ENCODE results near the gene NCKAP1. TPM values are rescaled to one million over a fixed set of nuclear protein-coding genes. Genes with fewer than 3 reads are reported as not detected.
A peak's percentile ranks its signal among the peaks of the same experiment; 100 is the strongest.

Gene NCKAP1
- polyA plus RNA-seq, 1 of the 3 experiments (the other 2 are of a cell fraction): 64.0 TPM

DNA sequence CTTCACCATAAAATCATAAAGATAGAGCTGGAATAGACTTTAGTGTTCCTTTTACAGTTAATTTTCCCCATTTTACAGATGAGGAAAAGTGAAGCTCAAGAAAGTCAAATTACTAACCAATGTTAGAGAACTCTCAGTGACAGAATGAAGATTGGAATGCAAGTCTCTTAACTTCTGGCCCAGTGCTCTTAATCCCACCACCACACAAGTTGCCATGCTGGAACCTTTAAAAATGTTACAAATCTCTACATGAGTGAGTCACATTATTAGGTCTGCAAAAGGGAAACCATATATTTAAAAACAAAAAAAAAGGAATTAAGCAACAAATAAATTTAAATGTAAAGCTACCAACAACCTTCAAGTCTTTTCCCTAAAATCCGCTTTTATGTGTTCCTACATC lies 3.5 kb downstream of the NCKAP1 start:
- peak overlapping the region; percentile 75 for H3K4me2 ChIP-seq
- peaks cover 14% of the 10 kb centered on the region for H3F3A ChIP-seq (replicated peaks; ENCODE audit: insufficient read depth)
- H3K4me3 ChIP-seq (ENCODE audit: low read depth in 2 of 2, low read length in 1 of 2): peak overlapping the region in 1 of 2 experiments; percentile 8; a peak in 1 of 4 replicates
- H2AFZ ChIP-seq (ENCODE audit: low read depth): no peak overlapping the region
- no peak overlapping the region; the same call in 1 of the 2 replicates for H3K9ac ChIP-seq
- peaks cover 25 to 41% of the 10 kb centered on the region in 2 experiments; a peak in 3 of 4 replicates for H3K4me1 ChIP-seq (ENCODE audit: control insufficient read depth in 1 of 2, insufficient read depth in 2 of 2, low read depth in 1 of 2, low read length in 1 of 2)
- H3K9me3 ChIP-seq: no peaks in the 10 kb centered on the region
- peak overlapping the region; percentile 11 to 91; a peak in 2 of 4 replicates for H3K27ac ChIP-seq (ENCODE audit: low read depth in 2 of 2, low read length in 1 of 2)
- H3K27me3 ChIP-seq (ENCODE audit: insufficient read depth): no peaks in the 10 kb centered on the region
- DNase-seq: no peak
- POLR2A ChIA-PET: no interaction called here
- H4K20me1 ChIP-seq (ENCODE audit: insufficient read depth): peaks cover 73% of the 10 kb centered on the region
- TF ChIP-seq NRF1 (IDR thresholded peaks at IDR 0.05; ENCODE audit: low read depth, low read length): no peak
- no peak for TF ChIP-seq EP300 (IDR thresholded peaks at IDR 0.05; ENCODE audit: borderline replicate concordance in 1 of 2, low read depth in 1 of 2, low read length in 1 of 2)
- TF ChIP-seq FOSL2 (IDR thresholded peaks at IDR 0.05; ENCODE audit: borderline replicate concordance, low read depth): 0 out of 2 replicates have a peak, but pooled peaks have one; percentile 5
- no peak for TF ChIP-seq MEF2A (IDR thresholded peaks at IDR 0.05; ENCODE audit: borderline replicate concordance, low read depth)
- no peak for TF ChIP-seq POLR2AphosphoS5 (IDR thresholded peaks at IDR 0.05; ENCODE audit: low read depth, low read length)
- no peak for TF ChIP-seq RXRA (IDR thresholded peaks at IDR 0.05; ENCODE audit: borderline replicate concordance, low read depth)
- TF ChIP-seq SIN3A (IDR thresholded peaks at IDR 0.05; ENCODE audit: borderline replicate concordance, low read depth, low read length): no peak
- H3K9me2 ChIP-seq: no peaks in the 10 kb centered on the region
- WGBS (ENCODE audit: low lambda C conversion rate): 98% methylated on average over 1 of the region's 1 CpG
- H3K79me2 ChIP-seq (ENCODE audit: insufficient read depth): peaks cover 82% of the 10 kb centered on the region
- CTCF ChIA-PET: interaction anchor here (1.1 kb wide), 1 partner anchor 91 kb away, joined by 3 read pairs; no protein-coding TSS in a partner anchor
- H3K36me3 ChIP-seq (replicated peaks in 1 of 2; ENCODE audit: control insufficient read depth in 1 of 2, insufficient read depth in 2 of 2, low read length in 1 of 2): no peaks in the 10 kb centered on the region

GRCh38 chr2:183033951-183034350 lies 4.3 kb downstream of the NCKAP1 start:
- Histone ChIP-seq H2AFZ (ENCODE audit: low read depth) (no peak overlapping the region), H3K9me2 (no peaks in the 10 kb centered on the region), H3K36me3 (replicated peaks in 1 of 2; ENCODE audit: control insufficient read depth in 1 of 2, insufficient read depth in 2 of 2, low read length in 1 of 2) (no peaks in the 10 kb centered on the region), H3K79me2 (ENCODE audit: insufficient read depth) (peaks cover 91% of the 10 kb centered on the region), H3K27me3 (ENCODE audit: insufficient read depth) (no peaks in the 10 kb centered on the region), H3K9ac (no peak overlapping the region), H3F3A (replicated peaks; ENCODE audit: insufficient read depth) (peaks cover 12% of the 10 kb centered on the region), H4K20me1 (ENCODE audit: insufficient read depth) (peaks cover 81% of the 10 kb centered on the region), H3K9me3 (no peaks in the 10 kb centered on the region), H3K4me3 (ENCODE audit: low read depth in 2 of 2, low read length in 1 of 2) (0 out of 4 replicates have a peak overlapping the region, but pooled peaks of 1 of the 2 experiments have one; percentile 8), H3K27ac (ENCODE audit: low read depth in 2 of 2, low read length in 1 of 2) (peak overlapping the region in 1 of 2 experiments; percentile 91; a peak in 1 of 4 replicates), H3K4me2 (peak overlapping the region; percentile 75), H3K4me1 (ENCODE audit: control insufficient read depth in 1 of 2, insufficient read depth in 2 of 2, low read depth in 1 of 2, low read length in 1 of 2) (peaks cover 23 to 41% of the 10 kb centered on the region in 2 experiments; a peak in 3 of 4 replicates)
- DNase-seq: no peak
- WGBS (ENCODE audit: low lambda C conversion rate): 95% methylated on average over 1 of the region's 1 CpG
- ChIA-PET CTCF (no interaction called here), POLR2A (no interaction called here)
- TF ChIP-seq RAD21 (IDR thresholded peaks at IDR 0.05; ENCODE audit: low read length) (no peak), GATA2 (CRISPR knock-in tag; IDR thresholded peaks at IDR 0.05) (no peak), TCF12 (IDR thresholded peaks at IDR 0.05) (no peak), GABPA (IDR thresholded peaks at IDR 0.05; ENCODE audit: low read depth) (no peak), NFIC (IDR thresholded peaks at IDR 0.05; ENCODE audit: borderline replicate concordance) (no peak), CHD2 (IDR thresholded peaks at IDR 0.05; ENCODE audit: low read length, partially characterized antibody) (no peak), RFX5 (IDR thresholded peaks at IDR 0.05; ENCODE audit: low read length) (no peak), RXRA (IDR thresholded peaks at IDR 0.05; ENCODE audit: borderline replicate concordance, low read depth) (no peak), ZBTB33 (IDR thresholded peaks at IDR 0.05; ENCODE audit: borderline replicate concordance, low read depth) (no peak), FOSL2 (IDR thresholded peaks at IDR 0.05; ENCODE audit: borderline replicate concordance, low read depth) (no peak), POLR2AphosphoS5 (IDR thresholded peaks at IDR 0.05; ENCODE audit: low read depth, low read length) (no peak), PBX3 (IDR thresholded peaks at IDR 0.05) (no peak), EZH2phosphoT487 (IDR thresholded peaks at IDR 0.05; ENCODE audit: borderline replicate concordance, low read depth) (no peak), SIN3A (IDR thresholded peaks at IDR 0.05; ENCODE audit: borderline replicate concordance, low read depth, low read length) (no peak), JUND (IDR thresholded peaks at IDR 0.05) (no peak), FOXM1 (IDR thresholded peaks at IDR 0.05; ENCODE audit: low read depth) (no peak), NRF1 (IDR thresholded peaks at IDR 0.05; ENCODE audit: low read depth, low read length) (no peak), TEAD4 (IDR thresholded peaks at IDR 0.05; ENCODE audit: borderline replicate concordance, insufficient read depth) (no peak)
- TF ChIP-seq, protein P1, sequence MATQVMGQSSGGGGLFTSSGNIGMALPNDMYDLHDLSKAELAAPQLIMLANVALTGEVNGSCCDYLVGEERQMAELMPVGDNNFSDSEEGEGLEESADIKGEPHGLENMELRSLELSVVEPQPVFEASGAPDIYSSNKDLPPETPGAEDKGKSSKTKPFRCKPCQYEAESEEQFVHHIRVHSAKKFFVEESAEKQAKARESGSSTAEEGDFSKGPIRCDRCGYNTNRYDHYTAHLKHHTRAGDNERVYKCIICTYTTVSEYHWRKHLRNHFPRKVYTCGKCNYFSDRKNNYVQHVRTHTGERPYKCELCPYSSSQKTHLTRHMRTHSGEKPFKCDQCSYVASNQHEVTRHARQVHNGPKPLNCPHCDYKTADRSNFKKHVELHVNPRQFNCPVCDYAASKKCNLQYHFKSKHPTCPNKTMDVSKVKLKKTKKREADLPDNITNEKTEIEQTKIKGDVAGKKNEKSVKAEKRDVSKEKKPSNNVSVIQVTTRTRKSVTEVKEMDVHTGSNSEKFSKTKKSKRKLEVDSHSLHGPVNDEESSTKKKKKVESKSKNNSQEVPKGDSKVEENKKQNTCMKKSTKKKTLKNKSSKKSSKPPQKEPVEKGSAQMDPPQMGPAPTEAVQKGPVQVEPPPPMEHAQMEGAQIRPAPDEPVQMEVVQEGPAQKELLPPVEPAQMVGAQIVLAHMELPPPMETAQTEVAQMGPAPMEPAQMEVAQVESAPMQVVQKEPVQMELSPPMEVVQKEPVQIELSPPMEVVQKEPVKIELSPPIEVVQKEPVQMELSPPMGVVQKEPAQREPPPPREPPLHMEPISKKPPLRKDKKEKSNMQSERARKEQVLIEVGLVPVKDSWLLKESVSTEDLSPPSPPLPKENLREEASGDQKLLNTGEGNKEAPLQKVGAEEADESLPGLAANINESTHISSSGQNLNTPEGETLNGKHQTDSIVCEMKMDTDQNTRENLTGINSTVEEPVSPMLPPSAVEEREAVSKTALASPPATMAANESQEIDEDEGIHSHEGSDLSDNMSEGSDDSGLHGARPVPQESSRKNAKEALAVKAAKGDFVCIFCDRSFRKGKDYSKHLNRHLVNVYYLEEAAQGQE (IDR thresholded peaks at IDR 0.05; ENCODE audit: low read depth, low read length): no peak

Data from SK-N-SH (cell line).